Astrocyte (in vitro differentiated cells and primary cell): ENCODE results near the gene SLC24A2.

ENCODE experiments used
- EZH2 ChIP-seq: IDR thresholded peaks from 2 replicates; pipeline ENCODE4 v1.6.1; 2012; ENCODE audit warnings: mild to moderate bottlenecking, low read length, inconsistent platforms; ENCODE audit not compliant: insufficient read depth
- TF ChIP-seq, protein P1 (sequence below): IDR thresholded peaks from 2 replicates; pipeline ENCODE4 v1.5.1; 2011; ENCODE audit warnings: low read depth, mild to moderate bottlenecking, inconsistent platforms, low read length, moderate library complexity; ENCODE audit not compliant: insufficient read depth

DNA sequence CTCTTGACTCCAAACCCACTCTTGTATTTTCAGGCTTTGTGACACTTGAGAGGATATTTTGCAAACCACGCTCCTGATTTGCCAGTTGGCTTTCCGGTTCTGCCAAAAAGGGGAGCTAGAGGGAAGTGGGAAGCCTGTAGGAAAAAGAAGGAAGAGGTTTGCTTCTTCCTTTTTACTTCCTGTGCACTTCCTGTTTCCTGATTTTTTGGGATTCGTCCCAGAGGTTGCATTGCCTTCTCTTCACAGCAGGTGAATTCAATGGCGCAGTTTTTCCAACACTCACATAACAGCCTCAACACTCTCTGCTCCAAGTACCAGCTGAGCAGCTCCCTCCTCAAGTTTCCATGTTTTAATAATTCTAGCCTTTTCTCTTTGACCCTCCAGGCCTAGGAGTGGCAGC lies 47.7 kb downstream of the SLC24A2 start:
- TF ChIP-seq, protein P1, sequence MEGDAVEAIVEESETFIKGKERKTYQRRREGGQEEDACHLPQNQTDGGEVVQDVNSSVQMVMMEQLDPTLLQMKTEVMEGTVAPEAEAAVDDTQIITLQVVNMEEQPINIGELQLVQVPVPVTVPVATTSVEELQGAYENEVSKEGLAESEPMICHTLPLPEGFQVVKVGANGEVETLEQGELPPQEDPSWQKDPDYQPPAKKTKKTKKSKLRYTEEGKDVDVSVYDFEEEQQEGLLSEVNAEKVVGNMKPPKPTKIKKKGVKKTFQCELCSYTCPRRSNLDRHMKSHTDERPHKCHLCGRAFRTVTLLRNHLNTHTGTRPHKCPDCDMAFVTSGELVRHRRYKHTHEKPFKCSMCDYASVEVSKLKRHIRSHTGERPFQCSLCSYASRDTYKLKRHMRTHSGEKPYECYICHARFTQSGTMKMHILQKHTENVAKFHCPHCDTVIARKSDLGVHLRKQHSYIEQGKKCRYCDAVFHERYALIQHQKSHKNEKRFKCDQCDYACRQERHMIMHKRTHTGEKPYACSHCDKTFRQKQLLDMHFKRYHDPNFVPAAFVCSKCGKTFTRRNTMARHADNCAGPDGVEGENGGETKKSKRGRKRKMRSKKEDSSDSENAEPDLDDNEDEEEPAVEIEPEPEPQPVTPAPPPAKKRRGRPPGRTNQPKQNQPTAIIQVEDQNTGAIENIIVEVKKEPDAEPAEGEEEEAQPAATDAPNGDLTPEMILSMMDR, result no peak
- no peak for TF ChIP-seq EZH2
